Vagina (tissue), 2 donors: ENCODE data around the gene ENOX2.

Source experiments
- POLR2A ChIP-seq, 2 donors: fragments of 450-650 bp; IDR thresholded peaks; one replicate each; pipeline ENCODE4 v1.6.1; 2017; ENCODE audit warnings: antibody characterized with exemption in 2 of 2, mild to moderate bottlenecking in 2 of 2, moderate library complexity in 2 of 2
- POLR2AphosphoS5 ChIP-seq, 2 donors: sonication (generic); formaldehyde crosslinking; IDR thresholded peaks; one replicate each; pipeline ENCODE4 v1.9.0; 2017; ENCODE audit warnings: antibody characterized with exemption in 2 of 2, mild to moderate bottlenecking in 2 of 2, low read depth in 1 of 2; ENCODE audit not compliant: insufficient read depth in 1 of 2
- TF ChIP-seq, protein P1 (sequence below), 3 experiments: fragments of 450-650 bp in 2 of 3; fragments of 200-600 bp in 1 of 3; sonication (generic) in 1 of 3; IDR thresholded peaks; one replicate each; pipeline ENCODE4 v1.5.1; 2017 to 2019; ENCODE audit warnings: antibody characterized with exemption in 3 of 3, mild to moderate bottlenecking in 2 of 3, moderate library complexity in 2 of 3

- TF ChIP-seq POLR2A (IDR thresholded peaks at IDR 0.05): no peak
- TF ChIP-seq, protein P1, sequence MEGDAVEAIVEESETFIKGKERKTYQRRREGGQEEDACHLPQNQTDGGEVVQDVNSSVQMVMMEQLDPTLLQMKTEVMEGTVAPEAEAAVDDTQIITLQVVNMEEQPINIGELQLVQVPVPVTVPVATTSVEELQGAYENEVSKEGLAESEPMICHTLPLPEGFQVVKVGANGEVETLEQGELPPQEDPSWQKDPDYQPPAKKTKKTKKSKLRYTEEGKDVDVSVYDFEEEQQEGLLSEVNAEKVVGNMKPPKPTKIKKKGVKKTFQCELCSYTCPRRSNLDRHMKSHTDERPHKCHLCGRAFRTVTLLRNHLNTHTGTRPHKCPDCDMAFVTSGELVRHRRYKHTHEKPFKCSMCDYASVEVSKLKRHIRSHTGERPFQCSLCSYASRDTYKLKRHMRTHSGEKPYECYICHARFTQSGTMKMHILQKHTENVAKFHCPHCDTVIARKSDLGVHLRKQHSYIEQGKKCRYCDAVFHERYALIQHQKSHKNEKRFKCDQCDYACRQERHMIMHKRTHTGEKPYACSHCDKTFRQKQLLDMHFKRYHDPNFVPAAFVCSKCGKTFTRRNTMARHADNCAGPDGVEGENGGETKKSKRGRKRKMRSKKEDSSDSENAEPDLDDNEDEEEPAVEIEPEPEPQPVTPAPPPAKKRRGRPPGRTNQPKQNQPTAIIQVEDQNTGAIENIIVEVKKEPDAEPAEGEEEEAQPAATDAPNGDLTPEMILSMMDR (IDR thresholded peaks at IDR 0.05): no peak
- no peak for TF ChIP-seq POLR2AphosphoS5 (IDR thresholded peaks at IDR 0.05; ENCODE audit: insufficient read depth in 1 of 2, low read depth in 1 of 2)
Observed at GRCh38 chrX:130861462-130861861, 41.5 kb downstream of the ENOX2 start.
